Measurements from ENCODE around the gene MANEAL. TPM values are rescaled to one million over a fixed set of nuclear protein-coding genes. Genes with fewer than 3 reads are reported as not detected.

The MANEAL gene
- total RNA-seq, 1 donor from 2014 or later = 10.8 TPM

- no peak for DNase-seq (ENCODE audit: low read depth)
Observed at GRCh38 chr1:37778654-37779053, 15.0 kb upstream of the MANEAL start.

- DNase-seq (ENCODE audit: low read depth) = no peak
Observed at GRCh38 chr1:37782491-37782890, 11.2 kb upstream of the MANEAL start.

GRCh38 chr1:37792943-37793686 is 532 bp upstream of the MANEAL start:
- DNase-seq (ENCODE audit: low read depth) = no peak

- no peak for DNase-seq (ENCODE audit: low read depth)
Observed at GRCh38 chr1:37794372-37795339, 1.0 kb downstream of the MANEAL start.

GRCh38 chr1:37795340-37796125 is 1.9 kb downstream of the MANEAL start:
- DNase-seq (ENCODE audit: low read depth) = peak; percentile 21

GRCh38 chr1:37797750-37798345 is 4.2 kb downstream of the MANEAL start:
- peak; percentile 40 for DNase-seq (ENCODE audit: low read depth)

GRCh38 chr1:37802439-37802838 is 8.8 kb downstream of the MANEAL start:
- DNase-seq (ENCODE audit: low read depth) = no peak

GRCh38 chr1:37807220-37807554 is 13.5 kb downstream of the MANEAL start:
- DNase-seq (ENCODE audit: low read depth) = peak; percentile 53

- DNase-seq (ENCODE audit: low read depth) = peak; percentile 96
Observed at GRCh38 chr1:37807555-37808368, 14.1 kb downstream of the MANEAL start, which contains the start of the genes C1orf122 and YRDC. TSS of gene C1orf122 (plus strand) at chr1:37807790. CDS start at chr1:37808405, 615 bp downstream. TSS of gene YRDC (minus strand) at chr1:37808208. CDS start at chr1:37808180, 28 bp downstream.

- DNase-seq (ENCODE audit: low read depth) = peak; percentile 90
Observed at GRCh38 chr1:37808369-37809319, 15.0 kb downstream of the MANEAL start.

- DNase-seq (ENCODE audit: low read depth) = no peak
Observed at GRCh38 chr1:37809942-37810341, 16.3 kb downstream of the MANEAL start.

- DNase-seq (ENCODE audit: low read depth) = peak; percentile 67
Observed at GRCh38 chr1:37811027-37811655, 17.5 kb downstream of the MANEAL start.

GRCh38 chr1:37813529-37814145 is 20.0 kb downstream of the MANEAL start:
- DNase-seq (ENCODE audit: low read depth) = no peak

GRCh38 chr1:37814252-37814651 is 20.6 kb downstream of the MANEAL start:
- DNase-seq (ENCODE audit: low read depth) = no peak

- DNase-seq (ENCODE audit: low read depth) = no peak
Observed at GRCh38 chr1:37817481-37817880, 23.8 kb downstream of the MANEAL start.

- DNase-seq (ENCODE audit: low read depth) = no peak
Observed at GRCh38 chr1:37821481-37821880, 27.8 kb downstream of the MANEAL start.

- DNase-seq (ENCODE audit: low read depth) = no peak
Observed at GRCh38 chr1:37822906-37823815, 29.5 kb downstream of the MANEAL start.
